HEK293 (cell line): Measurements from ENCODE around the gene PDE4D.

Experiments
- CTCF ChIA-PET: fragments of 350-600 bp; formaldehyde crosslinking; extraction: SDS; loops from one replicate; lab custom pipeline; 2021; ENCODE audit warnings: antibody characterized with exemption; lab: Yijun Ruan, JAX
- POLR2A ChIA-PET: fragments of 300-600 bp; formaldehyde crosslinking; extraction: SDS; loops from one replicate; lab custom pipeline; 2020; ENCODE audit warnings: antibody characterized with exemption, inconsistent platforms; lab: Yijun Ruan, JAX
- H3K27ac ChIP-seq: fragments of 200-500 bp; sonication (Bioruptor generic); 2 replicates; pipeline ENCODE4 v1.5.1; 2014; ENCODE audit warnings: low read depth, low read length, control low read depth, inconsistent platforms; ENCODE audit errors: extremely low read depth
- H3K36me3 ChIP-seq, 2 experiments: fragments of 200-500 bp in 1 of 2; sonication (Bioruptor generic) in 1 of 2; 1 replicate in 1 of 2; 2 replicates in 1 of 2; pipeline ENCODE4 v1.5.1; 2014 to 2017; ENCODE audit warnings: inconsistent platforms in 2 of 2, low read length in 2 of 2; ENCODE audit not compliant: control insufficient read depth in 2 of 2, insufficient read depth in 1 of 2
- H3K4me1 ChIP-seq: fragments of 200-500 bp; sonication (Bioruptor generic); 2 replicates; pipeline ENCODE4 v1.5.1; 2014; ENCODE audit warnings: mild to moderate bottlenecking, low read length, inconsistent platforms; ENCODE audit not compliant: control insufficient read depth, insufficient read depth
- H3K4me3 ChIP-seq: 2 replicates; pipeline ENCODE4 v1.5.1; 2011; ENCODE audit warnings: low read depth, mild to moderate bottlenecking, control low read depth, low read length, moderate library complexity
- H3K9me3 ChIP-seq: fragments of 200-500 bp; sonication (Bioruptor generic); 2 replicates; pipeline ENCODE4 v1.5.1; 2014; ENCODE audit warnings: low read depth, low read length, inconsistent platforms; ENCODE audit not compliant: control insufficient read depth, insufficient read depth
- PRDM1 ChIP-seq: fragments of 450-650 bp; formaldehyde crosslinking; IDR thresholded peaks from 2 replicates; pipeline ENCODE4; 2016; ENCODE audit warnings: missing biosample characterization, missing genetic modification characterization
- TCF7L2 ChIP-seq: IDR thresholded peaks from 2 replicates; pipeline ENCODE4 v1.6.1; 2011; ENCODE audit warnings: low read depth, mild to moderate bottlenecking, inconsistent platforms, low read length, moderate library complexity, borderline replicate concordance
- ZBTB1 ChIP-seq: fragments of 450-650 bp; formaldehyde crosslinking; IDR thresholded peaks from 2 replicates; pipeline ENCODE4 v1.5.1; 2016; ENCODE audit warnings: missing biosample characterization, missing genetic modification characterization
- ZNF10 ChIP-seq: fragments of 450-650 bp; formaldehyde crosslinking; IDR thresholded peaks from 2 replicates; pipeline ENCODE4 v1.5.1; 2017; ENCODE audit warnings: missing biosample characterization, missing genetic modification characterization
- ZNF138 ChIP-seq: fragments of 450-650 bp; formaldehyde crosslinking; IDR thresholded peaks from 2 replicates; pipeline ENCODE4 v1.5.1; 2016; ENCODE audit warnings: missing biosample characterization, missing genetic modification characterization, borderline replicate concordance
- ZNF19 ChIP-seq: fragments of 450-650 bp; formaldehyde crosslinking; IDR thresholded peaks from 2 replicates; pipeline ENCODE4; 2016; ENCODE audit warnings: missing biosample characterization, missing genetic modification characterization, low read depth
- ZNF221 ChIP-seq: fragments of 450-650 bp; formaldehyde crosslinking; IDR thresholded peaks from 2 replicates; pipeline ENCODE4 v1.5.1; 2017; ENCODE audit warnings: missing biosample characterization, missing genetic modification characterization, borderline replicate concordance
- ZNF223 ChIP-seq: fragments of 450-650 bp; formaldehyde crosslinking; IDR thresholded peaks from 2 replicates; pipeline ENCODE4 v1.5.1; 2016; ENCODE audit warnings: missing biosample characterization, missing genetic modification characterization
- ZNF394 ChIP-seq: fragments of 450-650 bp; formaldehyde crosslinking; IDR thresholded peaks from 2 replicates; pipeline ENCODE4 v1.5.1; 2016; ENCODE audit warnings: missing biosample characterization, missing genetic modification characterization, mild to moderate bottlenecking, moderate library complexity, borderline replicate concordance
- ZNF404 ChIP-seq: fragments of 450-650 bp; formaldehyde crosslinking; IDR thresholded peaks from 2 replicates; pipeline ENCODE4 v1.5.1; 2017; ENCODE audit warnings: missing biosample characterization, missing genetic modification characterization
- ZNF48 ChIP-seq: fragments of 450-650 bp; formaldehyde crosslinking; IDR thresholded peaks from 2 replicates; pipeline ENCODE4 v1.5.1; 2016; ENCODE audit warnings: missing biosample characterization, missing genetic modification characterization
- ZNF521 ChIP-seq: fragments of 450-650 bp; formaldehyde crosslinking; IDR thresholded peaks from 2 replicates; pipeline ENCODE4 v1.5.1; 2017; ENCODE audit warnings: missing biosample characterization, mild to moderate bottlenecking, missing genetic modification characterization
- ZNF560 ChIP-seq: fragments of 450-650 bp; formaldehyde crosslinking; IDR thresholded peaks from 2 replicates; pipeline ENCODE4 v1.5.1; 2017; ENCODE audit warnings: missing biosample characterization, missing genetic modification characterization, borderline replicate concordance
- ZNF571 ChIP-seq: fragments of 450-650 bp; formaldehyde crosslinking; IDR thresholded peaks from 2 replicates; pipeline ENCODE4 v1.5.0; 2017; ENCODE audit warnings: missing biosample characterization, missing genetic modification characterization
- ZNF610 ChIP-seq: fragments of 450-650 bp; formaldehyde crosslinking; IDR thresholded peaks from 2 replicates; pipeline ENCODE4 v1.5.1; 2016; ENCODE audit warnings: missing biosample characterization, missing genetic modification characterization, borderline replicate concordance
- ZNF664 ChIP-seq: fragments of 450-650 bp; formaldehyde crosslinking; IDR thresholded peaks from 2 replicates; pipeline ENCODE4 v1.5.1; 2016; ENCODE audit warnings: missing biosample characterization, missing genetic modification characterization
- ZNF677 ChIP-seq: fragments of 450-650 bp; IDR thresholded peaks from 2 replicates; pipeline ENCODE4 v1.5.0; 2018; ENCODE audit warnings: missing biosample characterization, mild to moderate bottlenecking, missing genetic modification characterization, moderate library complexity
- ZSCAN23 ChIP-seq: fragments of 450-650 bp; formaldehyde crosslinking; IDR thresholded peaks from 2 replicates; pipeline ENCODE4 v1.5.1; 2016; ENCODE audit warnings: missing biosample characterization, missing genetic modification characterization
- TF ChIP-seq, protein P1 (sequence below): fragments of 450-650 bp; formaldehyde crosslinking; IDR thresholded peaks from 2 replicates; pipeline ENCODE4 v1.5.1; 2017; ENCODE audit warnings: missing biosample characterization, missing genetic modification characterization
- TF ChIP-seq, protein P2 (sequence below): fragments of 450-650 bp; formaldehyde crosslinking; IDR thresholded peaks from 2 replicates; pipeline ENCODE4 v1.5.1; 2016; ENCODE audit warnings: missing biosample characterization, missing genetic modification characterization
- TF ChIP-seq, protein P3 (sequence below): sonication (generic); formaldehyde crosslinking; IDR thresholded peaks from 2 replicates; pipeline ENCODE4 v1.8.1; 2022; ENCODE audit warnings: mild to moderate bottlenecking, moderate library complexity, missing genetic modification reagents

Gene PDE4D

DNA sequence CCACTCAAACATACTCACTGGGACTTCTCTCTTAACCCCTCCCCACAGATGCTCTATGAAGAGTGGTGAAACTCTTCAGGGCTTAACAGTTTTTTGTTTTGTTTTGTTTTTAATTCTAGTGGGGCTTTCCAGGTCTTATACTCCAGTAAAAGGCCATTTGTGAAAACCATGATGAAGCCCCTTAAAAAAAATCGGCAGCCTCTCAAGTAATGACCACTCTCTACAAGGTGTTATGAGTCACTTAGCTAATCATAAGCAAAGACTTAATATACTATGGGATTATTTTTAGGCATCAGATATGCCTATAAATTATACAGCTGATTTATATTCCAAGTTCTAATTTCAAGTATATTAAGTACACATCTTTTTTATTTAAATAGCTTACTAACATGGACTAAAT is 702.8 kb downstream of the PDE4D start:
- ChIA-PET POLR2A (no interaction called here), CTCF (interaction anchor here (0.6 to 7.0 kb wide), 14 partner anchors 11 to 1262 kb away, joined by 3 to 101 read pairs (median 4); no protein-coding TSS in a partner anchor)
- Histone ChIP-seq H3K9me3 (no peaks in the 10 kb centered on the region), H3K4me1 (peaks cover 11% of the 10 kb centered on the region), H3K27ac (no peak overlapping the region), H3K36me3 (no peaks in the 10 kb centered on the region), H3K4me3 (no peak overlapping the region)
- TF ChIP-seq ZNF48 (tag by site-specific recombination) (no peak), ZNF10 (tag by site-specific recombination) (no peak)

DNA sequence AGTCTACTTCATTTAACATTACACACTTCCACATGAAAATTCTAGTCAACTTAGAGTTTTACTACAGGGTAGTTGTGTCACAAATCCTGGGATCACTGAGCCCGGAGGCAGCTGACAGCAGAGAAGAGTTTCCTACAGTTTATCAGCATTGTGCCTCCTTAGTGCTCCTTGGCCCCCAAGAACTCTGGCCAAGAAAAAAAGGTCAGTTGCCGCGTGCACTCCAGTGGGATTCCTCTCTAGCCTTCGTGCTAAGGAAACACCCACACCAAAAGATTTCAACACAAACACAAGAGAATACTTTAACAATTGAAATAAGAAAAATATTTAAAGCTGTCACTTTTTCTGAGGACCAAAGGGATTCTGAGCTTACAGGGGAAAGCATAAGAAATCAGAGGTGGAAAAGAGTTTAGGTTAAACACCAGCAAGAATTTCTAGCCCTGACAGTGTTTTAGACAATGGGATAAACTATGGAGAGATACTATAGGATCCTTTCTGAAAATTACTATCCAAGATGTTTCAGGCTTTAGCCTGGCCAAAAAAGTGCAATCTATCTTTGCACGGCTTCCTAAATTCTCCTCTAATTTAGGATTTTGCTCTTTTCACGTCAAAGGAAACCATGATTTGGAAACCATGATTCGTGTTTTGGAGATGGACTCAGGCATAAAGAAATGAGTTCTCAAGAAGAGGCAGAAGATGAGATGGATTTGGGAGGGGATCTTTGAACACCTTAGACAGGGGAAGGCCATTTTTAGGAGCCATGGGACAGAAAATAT is 703.9 kb downstream of the PDE4D start:
- no peaks in the 10 kb centered on the region for H3K9me3 ChIP-seq
- no peaks in the 10 kb centered on the region for H3K36me3 ChIP-seq
- H3K4me3 ChIP-seq = no peak overlapping the region
- CTCF ChIA-PET = interaction anchor here (0.6 to 7.0 kb wide), 15 partner anchors 12 to 611 kb away, joined by 3 to 116 read pairs (median 10); no protein-coding TSS in a partner anchor
- TF ChIP-seq ZNF664 (no peak), ZNF394 (tag by site-specific recombination) (no peak), TCF7L2 (no peak), ZNF223 (no peak), ZNF560 (tag by site-specific recombination) (no peak), ZNF221 (tag by site-specific recombination) (no peak), ZBTB1 (no peak), ZSCAN23 (no peak), ZNF404 (no peak), ZNF677 (tag by site-specific recombination) (no peak), ZNF48 (tag by site-specific recombination) (no peak), ZNF19 (tag by site-specific recombination) (no peak), PRDM1 (no peak), ZNF610 (tag by site-specific recombination) (no peak), ZNF571 (tag by site-specific recombination) (no peak), ZNF138 (tag by site-specific recombination) (no peak), ZNF521 (tag by site-specific recombination) (no peak)
- TF ChIP-seq, protein P1, sequence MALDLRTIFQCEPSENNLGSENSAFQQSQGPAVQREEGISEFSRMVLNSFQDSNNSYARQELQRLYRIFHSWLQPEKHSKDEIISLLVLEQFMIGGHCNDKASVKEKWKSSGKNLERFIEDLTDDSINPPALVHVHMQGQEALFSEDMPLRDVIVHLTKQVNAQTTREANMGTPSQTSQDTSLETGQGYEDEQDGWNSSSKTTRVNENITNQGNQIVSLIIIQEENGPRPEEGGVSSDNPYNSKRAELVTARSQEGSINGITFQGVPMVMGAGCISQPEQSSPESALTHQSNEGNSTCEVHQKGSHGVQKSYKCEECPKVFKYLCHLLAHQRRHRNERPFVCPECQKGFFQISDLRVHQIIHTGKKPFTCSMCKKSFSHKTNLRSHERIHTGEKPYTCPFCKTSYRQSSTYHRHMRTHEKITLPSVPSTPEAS = no peak
- TF ChIP-seq, protein P2, sequence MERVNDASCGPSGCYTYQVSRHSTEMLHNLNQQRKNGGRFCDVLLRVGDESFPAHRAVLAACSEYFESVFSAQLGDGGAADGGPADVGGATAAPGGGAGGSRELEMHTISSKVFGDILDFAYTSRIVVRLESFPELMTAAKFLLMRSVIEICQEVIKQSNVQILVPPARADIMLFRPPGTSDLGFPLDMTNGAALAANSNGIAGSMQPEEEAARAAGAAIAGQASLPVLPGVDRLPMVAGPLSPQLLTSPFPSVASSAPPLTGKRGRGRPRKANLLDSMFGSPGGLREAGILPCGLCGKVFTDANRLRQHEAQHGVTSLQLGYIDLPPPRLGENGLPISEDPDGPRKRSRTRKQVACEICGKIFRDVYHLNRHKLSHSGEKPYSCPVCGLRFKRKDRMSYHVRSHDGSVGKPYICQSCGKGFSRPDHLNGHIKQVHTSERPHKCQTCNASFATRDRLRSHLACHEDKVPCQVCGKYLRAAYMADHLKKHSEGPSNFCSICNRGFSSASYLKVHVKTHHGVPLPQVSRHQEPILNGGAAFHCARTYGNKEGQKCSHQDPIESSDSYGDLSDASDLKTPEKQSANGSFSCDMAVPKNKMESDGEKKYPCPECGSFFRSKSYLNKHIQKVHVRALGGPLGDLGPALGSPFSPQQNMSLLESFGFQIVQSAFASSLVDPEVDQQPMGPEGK = no peak
- TF ChIP-seq, protein P3, sequence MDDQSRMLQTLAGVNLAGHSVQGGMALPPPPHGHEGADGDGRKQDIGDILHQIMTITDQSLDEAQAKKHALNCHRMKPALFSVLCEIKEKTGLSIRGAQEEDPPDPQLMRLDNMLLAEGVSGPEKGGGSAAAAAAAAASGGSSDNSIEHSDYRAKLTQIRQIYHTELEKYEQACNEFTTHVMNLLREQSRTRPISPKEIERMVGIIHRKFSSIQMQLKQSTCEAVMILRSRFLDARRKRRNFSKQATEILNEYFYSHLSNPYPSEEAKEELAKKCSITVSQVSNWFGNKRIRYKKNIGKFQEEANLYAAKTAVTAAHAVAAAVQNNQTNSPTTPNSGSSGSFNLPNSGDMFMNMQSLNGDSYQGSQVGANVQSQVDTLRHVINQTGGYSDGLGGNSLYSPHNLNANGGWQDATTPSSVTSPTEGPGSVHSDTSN (CRISPR knock-in tag) = no peak
- POLR2A ChIA-PET = no interaction called here
- peaks cover 11% of the 10 kb centered on the region for H3K4me1 ChIP-seq
- H3K27ac ChIP-seq = no peak overlapping the region
